ENCODE measurements around the gene DBT. TPM values are rescaled to one million over a fixed set of nuclear protein-coding genes. Genes with fewer than 3 reads are reported as not detected.

The DBT gene
- total and polyA plus RNA-seq, 2 of the 8 experiments (the other 6 are each of a cell fraction or from before 2014, with no cell fraction given): 3.3 to 24.6 TPM

- H3K79me1 ChIP-seq (ENCODE audit: low read depth, low read length): no peaks in the 10 kb centered on the region
- no peak within 1 kb of the TSS for H2AFZ ChIP-seq (ENCODE audit: low read length)
- no peaks in the 10 kb centered on the region for H3K27me3 ChIP-seq (replicated peaks in 1 of 4; ENCODE audit: control insufficient read depth in 3 of 4, extremely low read depth in 1 of 4, insufficient read depth in 3 of 4, low read length in 3 of 4)
- H3K23me2 ChIP-seq (ENCODE audit: low read depth, low read length): no peaks in the 10 kb centered on the region; the same call in 1 of the 2 replicates
- no peaks in the 10 kb centered on the region for H3K4me1 ChIP-seq (replicated peaks in 1 of 4; ENCODE audit: control insufficient read depth in 3 of 4, insufficient read depth in 4 of 4, low read length in 3 of 4)
- no peak within 1 kb of the TSS for H3K4ac ChIP-seq (replicated peaks; ENCODE audit: insufficient read length, low read depth, low read length)
- no peak within 1 kb of the TSS for H2BK5ac ChIP-seq (ENCODE audit: low read depth, low read length)
- H2BK15ac ChIP-seq (ENCODE audit: low read length): no peak within 1 kb of the TSS
- no peak within 1 kb of the TSS for H3K23ac ChIP-seq (ENCODE audit: insufficient read length)
- no peak within 1 kb of the TSS for H2BK20ac ChIP-seq (ENCODE audit: low read length)
- ChIA-PET POLR2A (ENCODE audit: partially characterized antibody) (interaction anchor here (1.0 to 1.2 kb wide), 2 partner anchors 14 to 32 kb away, joined by 3 to 4 read pairs; no protein-coding TSS in a partner anchor), CTCF (ENCODE audit: partially characterized antibody) (no interaction called here)
- no peak within 1 kb of the TSS for H3K56ac ChIP-seq (replicated peaks; ENCODE audit: insufficient read length, low read depth, low read length)
- H4K5ac ChIP-seq (ENCODE audit: insufficient read length, low read depth, low read length): no peak within 1 kb of the TSS
- H3K14ac ChIP-seq (ENCODE audit: insufficient read length): no peak within 1 kb of the TSS
- H4K91ac ChIP-seq (replicated peaks; ENCODE audit: insufficient read length, low read length): no peak within 1 kb of the TSS
- no peaks in the 10 kb centered on the region for H4K20me1 ChIP-seq (replicated peaks in 1 of 2; ENCODE audit: control insufficient read depth in 1 of 2, insufficient read depth in 2 of 2, low read length in 2 of 2)
- no peaks in the 10 kb centered on the region for H3K79me2 ChIP-seq (ENCODE audit: control insufficient read depth in 1 of 2, insufficient read depth in 2 of 2, low read length in 2 of 2)
- DNase-seq (ENCODE audit: low read depth in 1 of 2, low spot score in 2 of 2): no peak
- no peaks in the 10 kb centered on the region for H3K36me3 ChIP-seq (ENCODE audit: control insufficient read depth in 2 of 4, insufficient read depth in 4 of 4, low read length in 3 of 4)
- H3K27ac ChIP-seq (ENCODE audit: low read depth, low read length): no peak within 1 kb of the TSS
- 78% methylated on average over 5 of the region's 5 CpGs; no CpG with 5 or more reads in 1 of the 2 experiments for WGBS, 2 experiments (ENCODE audit: extremely low coverage in 1 of 2, insufficient coverage in 1 of 2, insufficient read length in 1 of 2, insufficient replicate concordance in 2 of 2, low coverage in 1 of 2, low lambda C conversion rate in 2 of 2, missing lambda C conversion rate in 1 of 2)
- no peak within 1 kb of the TSS for H3K18ac ChIP-seq (ENCODE audit: extremely low read depth, low read length)
- H2AK5ac ChIP-seq (ENCODE audit: low read depth, low read length): no peak within 1 kb of the TSS
- H2BK120ac ChIP-seq (replicated peaks; ENCODE audit: low read depth, low read length): no peak within 1 kb of the TSS
- H3K4me2 ChIP-seq (ENCODE audit: insufficient read depth in 1 of 2, low read depth in 2 of 2, low read length in 2 of 2): no peak within 1 kb of the TSS
- no peak within 1 kb of the TSS for H3K4me3 ChIP-seq (ENCODE audit: extremely low read depth in 1 of 4, insufficient read depth in 2 of 4, low read depth in 3 of 4, low read length in 4 of 4)
- no peak within 1 kb of the TSS for H4K8ac ChIP-seq (ENCODE audit: extremely low read depth, insufficient read depth, low read length)
- FAIRE-seq: no peak
- H3K9me3 ChIP-seq (ENCODE audit: insufficient read depth in 2 of 2, low read depth in 1 of 2, low read length in 1 of 2): no peaks in the 10 kb centered on the region
- H2BK12ac ChIP-seq (ENCODE audit: low read depth, low read length): no peak within 1 kb of the TSS
- H3K9ac ChIP-seq (replicated peaks in 1 of 4; ENCODE audit: extremely low read depth in 1 of 4, low read depth in 3 of 4, low read length in 3 of 4): no peak within 1 kb of the TSS
- TF ChIP-seq BCL11A (IDR thresholded peaks at IDR 0.05; ENCODE audit: low read depth in 2 of 2, low read length in 2 of 2) (no peak), POU5F1 (IDR thresholded peaks at IDR 0.05; ENCODE audit: low read depth, low read length) (no peak)
Measured at GRCh38 chr1:100178091-100178490, 71.5 kb downstream of the DBT start, which contains the start of gene LRRC39. TSS of gene LRRC39 (minus strand) at chr1:100178256. CDS start at chr1:100168516, 9,740 bp downstream.

Data from H1 (cell line).